Measurements from ENCODE around the gene EFNA5. TPM values are rescaled to one million over a fixed set of nuclear protein-coding genes. Genes with fewer than 3 reads are reported as not detected.

The EFNA5 gene
- total and polyA plus RNA-seq, 2 of the 8 experiments (the other 6 are each of a cell fraction or from before 2014, with no cell fraction given), result 9.6 to 21.8 TPM

DNA sequence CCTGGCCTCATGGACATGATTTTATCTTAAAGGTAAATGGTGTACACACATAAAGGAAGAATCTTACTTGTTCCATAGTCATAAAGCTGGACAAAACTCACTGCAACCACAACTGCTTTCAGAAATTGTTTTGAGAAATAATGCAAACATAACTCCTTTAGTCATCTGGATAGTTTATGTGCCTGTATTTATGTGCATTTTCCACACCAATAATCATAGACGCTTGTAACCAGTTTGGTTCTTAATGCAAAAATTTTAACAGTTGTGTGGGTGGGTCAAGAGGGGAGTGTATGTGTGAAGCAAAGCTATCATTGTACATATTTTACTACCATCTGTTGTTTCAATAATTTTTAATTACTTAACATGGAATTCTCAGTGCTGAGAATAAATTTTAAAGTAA is 80.1 kb downstream of the EFNA5 start:
- Histone ChIP-seq H3K4me3 (ENCODE audit: extremely low read depth in 1 of 4, insufficient read depth in 2 of 4, low read depth in 3 of 4, low read length in 4 of 4) (no peak overlapping the region), H4K8ac (ENCODE audit: extremely low read depth, insufficient read depth, low read length) (no peak overlapping the region), H3K9ac (replicated peaks in 1 of 4; ENCODE audit: extremely low read depth in 1 of 4, low read depth in 3 of 4, low read length in 3 of 4) (no peak overlapping the region), H3K18ac (ENCODE audit: extremely low read depth, low read length) (no peak overlapping the region; the same call in 1 of the 2 replicates), H3K27me3 (replicated peaks in 1 of 4; ENCODE audit: control insufficient read depth in 3 of 4, extremely low read depth in 1 of 4, insufficient read depth in 3 of 4, low read length in 3 of 4) (no peaks in the 10 kb centered on the region), H3K23ac (ENCODE audit: insufficient read length) (no peak overlapping the region), H3K4me1 (replicated peaks in 1 of 4; ENCODE audit: control insufficient read depth in 3 of 4, insufficient read depth in 4 of 4, low read length in 3 of 4) (peaks cover 0 to 12% (median 8%) of the 10 kb centered on the region in 4 experiments; a peak in 5 of 7 replicates), H3K36me3 (ENCODE audit: control insufficient read depth in 2 of 4, insufficient read depth in 4 of 4, low read length in 3 of 4) (no peaks in the 10 kb centered on the region), H2BK15ac (ENCODE audit: low read length) (no peak overlapping the region), H3K23me2 (ENCODE audit: low read depth, low read length) (no peaks in the 10 kb centered on the region), H3K27ac (ENCODE audit: low read depth, low read length) (no peak overlapping the region), H3K56ac (replicated peaks; ENCODE audit: insufficient read length, low read depth, low read length) (no peak overlapping the region), H4K5ac (ENCODE audit: insufficient read length, low read depth, low read length) (no peak overlapping the region), H2AK5ac (ENCODE audit: low read depth, low read length) (no peak overlapping the region; the same call in 1 of the 2 replicates), H2BK20ac (ENCODE audit: low read length) (no peak overlapping the region), H2AFZ (ENCODE audit: low read length) (no peak overlapping the region), H3K79me2 (ENCODE audit: control insufficient read depth in 1 of 2, insufficient read depth in 2 of 2, low read length in 2 of 2) (peaks cover 0 to 5% of the 10 kb centered on the region in 2 experiments; a peak in 1 of 4 replicates), H3K4ac (replicated peaks; ENCODE audit: insufficient read length, low read depth, low read length) (no peak overlapping the region), H4K20me1 (replicated peaks in 1 of 2; ENCODE audit: control insufficient read depth in 1 of 2, insufficient read depth in 2 of 2, low read length in 2 of 2) (peaks cover 0 to 2% of the 10 kb centered on the region in 2 experiments), H3K14ac (ENCODE audit: insufficient read length) (no peak overlapping the region), H2BK12ac (ENCODE audit: low read depth, low read length) (no peak overlapping the region; the same call in 1 of the 2 replicates), H3K79me1 (ENCODE audit: low read depth, low read length) (no peaks in the 10 kb centered on the region), H3K9me3 (ENCODE audit: insufficient read depth in 2 of 2, low read depth in 1 of 2, low read length in 1 of 2) (no peaks in the 10 kb centered on the region), H2BK120ac (replicated peaks; ENCODE audit: low read depth, low read length) (no peak overlapping the region), H2BK5ac (ENCODE audit: low read depth, low read length) (no peak overlapping the region), H4K91ac (replicated peaks; ENCODE audit: insufficient read length, low read length) (no peak overlapping the region), H3K4me2 (ENCODE audit: insufficient read depth in 1 of 2, low read depth in 2 of 2, low read length in 2 of 2) (no peak overlapping the region; a peak in 1 of 4 replicates)
- ChIA-PET CTCF (ENCODE audit: partially characterized antibody) (interaction anchor here (0.7 to 2.3 kb wide), 5 partner anchors 11 to 59 kb away, joined by 3 to 11 read pairs (median 3); no protein-coding TSS in a partner anchor), POLR2A (ENCODE audit: partially characterized antibody) (interaction anchor here (0.7 kb wide), 1 partner anchor 112 kb away, joined by 3 read pairs; no protein-coding TSS in a partner anchor)
- DNase-seq (ENCODE audit: low read depth in 1 of 2, low spot score in 2 of 2) (no peak), FAIRE-seq (no peak)
- 85% methylated on average over 1 of the region's 1 CpG; no CpG with 5 or more reads in 1 of the 2 experiments for WGBS, 2 experiments (ENCODE audit: extremely low coverage in 1 of 2, insufficient coverage in 1 of 2, insufficient read length in 1 of 2, insufficient replicate concordance in 2 of 2, low coverage in 1 of 2, low lambda C conversion rate in 2 of 2, missing lambda C conversion rate in 1 of 2)
- TF ChIP-seq EZH2 (IDR thresholded peaks at IDR 0.05; ENCODE audit: low read depth, low read length, severe bottlenecking) (no peak), CBX8 (IDR thresholded peaks at IDR 0.05; ENCODE audit: borderline replicate concordance, low read depth, low read length) (no peak), TAF7 (optimal IDR thresholded peaks at IDR 0.05; ENCODE audit: borderline replicate concordance, low read depth, low read length) (no peak), EGR1 (IDR thresholded peaks at IDR 0.05; ENCODE audit: borderline replicate concordance, low read depth, low read length) (no peak), SIN3A (conservative IDR thresholded peaks at IDR 0.05 in 1 of 2, IDR thresholded peaks at IDR 0.05 in 1 of 2; ENCODE audit: low read depth in 1 of 2, low read length in 2 of 2) (no peak), BRCA1 (IDR thresholded peaks at IDR 0.05; ENCODE audit: low read depth, low read length) (no peak), CTBP2 (IDR thresholded peaks at IDR 0.05; ENCODE audit: borderline replicate concordance, insufficient read depth, insufficient read length, low read length) (no peak), CHD1 (IDR thresholded peaks at IDR 0.05; ENCODE audit: low read depth, low read length) (no peak), KDM1A (IDR thresholded peaks at IDR 0.05; ENCODE audit: borderline replicate concordance, low read length) (no peak)
- TF ChIP-seq, protein P1, sequence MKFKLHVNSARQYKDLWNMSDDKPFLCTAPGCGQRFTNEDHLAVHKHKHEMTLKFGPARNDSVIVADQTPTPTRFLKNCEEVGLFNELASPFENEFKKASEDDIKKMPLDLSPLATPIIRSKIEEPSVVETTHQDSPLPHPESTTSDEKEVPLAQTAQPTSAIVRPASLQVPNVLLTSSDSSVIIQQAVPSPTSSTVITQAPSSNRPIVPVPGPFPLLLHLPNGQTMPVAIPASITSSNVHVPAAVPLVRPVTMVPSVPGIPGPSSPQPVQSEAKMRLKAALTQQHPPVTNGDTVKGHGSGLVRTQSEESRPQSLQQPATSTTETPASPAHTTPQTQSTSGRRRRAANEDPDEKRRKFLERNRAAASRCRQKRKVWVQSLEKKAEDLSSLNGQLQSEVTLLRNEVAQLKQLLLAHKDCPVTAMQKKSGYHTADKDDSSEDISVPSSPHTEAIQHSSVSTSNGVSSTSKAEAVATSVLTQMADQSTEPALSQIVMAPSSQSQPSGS (IDR thresholded peaks at IDR 0.05; ENCODE audit: low read length), result no peak
- TF ChIP-seq, protein P2, sequence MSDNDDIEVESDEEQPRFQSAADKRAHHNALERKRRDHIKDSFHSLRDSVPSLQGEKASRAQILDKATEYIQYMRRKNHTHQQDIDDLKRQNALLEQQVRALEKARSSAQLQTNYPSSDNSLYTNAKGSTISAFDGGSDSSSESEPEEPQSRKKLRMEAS (IDR thresholded peaks at IDR 0.05), result no peak

Measured in H1 (cell line).